ENCODE results near the gene TNS3.

TNS3 gene

GRCh38 chr7:47377741-47378140, 204.2 kb downstream of the TNS3 start:
- no peak for DNase-seq (ENCODE audit: low read depth)
- H3K4me3 ChIP-seq (ENCODE audit: low read depth, low read length), result no peak overlapping the region
- TF ChIP-seq CTCF (conservative IDR thresholded peaks at IDR 0.05; ENCODE audit: low read depth, low read length), result no peak

- no peak for DNase-seq (ENCODE audit: low read depth)
- H3K4me3 ChIP-seq (ENCODE audit: low read depth, low read length), result no peak overlapping the region
- no peak for TF ChIP-seq CTCF (conservative IDR thresholded peaks at IDR 0.05; ENCODE audit: low read depth, low read length)
These were observed 204.8 kb downstream of the TNS3 start for GRCh38 chr7:47376991-47377616.

- TF ChIP-seq CTCF (conservative IDR thresholded peaks at IDR 0.05; ENCODE audit: low read depth, low read length), result no peak
- no peak overlapping the region for H3K4me3 ChIP-seq (ENCODE audit: low read depth, low read length)
- DNase-seq (ENCODE audit: low read depth), result peak; percentile 78
These were observed 206.6 kb downstream of the TNS3 start for GRCh38 chr7:47375121-47375938.

GRCh38 chr7:47374538-47374937, 207.4 kb downstream of the TNS3 start:
- H3K4me3 ChIP-seq (ENCODE audit: low read depth, low read length), result no peak overlapping the region
- no peak for DNase-seq (ENCODE audit: low read depth)
- TF ChIP-seq CTCF (conservative IDR thresholded peaks at IDR 0.05; ENCODE audit: low read depth, low read length), result no peak

- TF ChIP-seq CTCF (conservative IDR thresholded peaks at IDR 0.05; ENCODE audit: low read depth, low read length), result no peak
- H3K4me3 ChIP-seq (ENCODE audit: low read depth, low read length), result no peak overlapping the region
- no peak for DNase-seq (ENCODE audit: low read depth)
These were observed 207.9 kb downstream of the TNS3 start for GRCh38 chr7:47373871-47374451.

- no peak overlapping the region for H3K4me3 ChIP-seq (ENCODE audit: low read depth, low read length)
- TF ChIP-seq CTCF (conservative IDR thresholded peaks at IDR 0.05; ENCODE audit: low read depth, low read length), result no peak
- DNase-seq (ENCODE audit: low read depth), result peak; percentile 77
These were observed 210.1 kb downstream of the TNS3 start for GRCh38 chr7:47371733-47372368.

All from choroid plexus epithelial cell (primary cell).